HepG2 (cell line): ENCODE data around the gene UPK1A. TPM values are rescaled to one million over a fixed set of nuclear protein-coding genes. Genes with fewer than 3 reads are reported as not detected.
"Not testable (repeated sequence)": the region's sequence is repeated elsewhere in the genome, so short reads cannot be mapped to it uniquely, and the experiment has no call there.

Experiments used
- ATAC-seq: fragments of 200-7000 bp; cut with Tn5 transposase; 3 replicates; pipeline ENCODE4 v1.9.1; 2020; ENCODE audit warnings: mild to moderate bottlenecking, moderate library complexity
- BruUV-seq: library from RNA; stranded (reverse); fragments of 400-500 nt; replicated peaks from 2 replicates; lab custom pipeline; 2021; lab: Mats Ljungman, UMichigan
- CTCF ChIA-PET: fragments of 300-600 bp; formaldehyde crosslinking; extraction: SDS; loops from one replicate; lab custom pipeline; 2021; ENCODE audit warnings: low total read pairs, inconsistent platforms, low intra/inter-chr PET ratio; lab: Yijun Ruan, JAX
- POLR2A ChIA-PET: fragments of 350-600 bp; sonication (Branson Sonifier 250); formaldehyde crosslinking; loops from one replicate; lab custom pipeline; 2020; ENCODE audit warnings: antibody characterized with exemption, inconsistent platforms; lab: Yijun Ruan, JAX
- DNase-seq: peaks from one replicate; pipeline ENCODE4 v3.0.0-alpha.2; 2015; ENCODE audit warnings: low spot score
- FAIRE-seq: peaks from 3 replicates; lab custom pipeline; 2011; peaks lifted over from hg19 to GRCh38; lab: Jason Lieb, UNC
- H2AFZ ChIP-seq: one replicate; pipeline ENCODE4 v1.6.1; 2011; ENCODE audit warnings: low read length, inconsistent platforms
- H3K27ac ChIP-seq: fragments of 300-600 bp; 3 replicates; pipeline ENCODE4 v1.8.0; 2011; ENCODE audit warnings: mixed run types, mild to moderate bottlenecking, mixed read lengths, low read length, inconsistent platforms; ENCODE audit not compliant: insufficient read depth; ENCODE audit errors: extremely low read length
- H3K27me3 ChIP-seq, 2 experiments: fragments of 200-600 bp in 1 of 2; 2 replicates in 1 of 2; 3 replicates in 1 of 2; pipeline versions ENCODE4 v1.6.0 to v1.8.0; 2011; ENCODE audit warnings: low read length in 2 of 2, mild to moderate bottlenecking in 2 of 2, moderate library complexity in 2 of 2, inconsistent platforms in 1 of 2; ENCODE audit not compliant: insufficient read depth in 2 of 2, control insufficient read depth in 1 of 2
- H3K36me3 ChIP-seq, 2 experiments: fragments of 200-600 bp in 1 of 2; replicated peaks in 1 of 2; 2 replicates in 1 of 2; 3 replicates in 1 of 2; pipeline versions ENCODE4 v1.5.1 to v1.8.0; 2011; ENCODE audit warnings: low read length in 2 of 2, inconsistent platforms in 1 of 2; ENCODE audit not compliant: insufficient read depth in 2 of 2, control insufficient read depth in 1 of 2
- H3K4me1 ChIP-seq: 2 replicates; pipeline ENCODE4 v1.5.1; 2012; ENCODE audit warnings: low read length, inconsistent platforms; ENCODE audit not compliant: insufficient read depth
- H3K4me2 ChIP-seq: 2 replicates; pipeline ENCODE4 v1.6.0; 2011; ENCODE audit warnings: low read depth, low read length, inconsistent platforms
- H3K4me3 ChIP-seq, 3 experiments: fragments of 200-600 bp in 1 of 3; sonication (generic), shearing (Covaris generic) in 1 of 3; replicated peaks in 1 of 3; 2 replicates each; pipeline ENCODE4 v1.5.1; 2011 to 2016; ENCODE audit warnings: low read length in 3 of 3, inconsistent platforms in 2 of 3, low read depth in 2 of 3, mild to moderate bottlenecking in 2 of 3, control low read depth in 1 of 3, mixed read lengths in 1 of 3; ENCODE audit not compliant: insufficient read depth in 1 of 3
- H3K79me2 ChIP-seq: one replicate; pipeline ENCODE4 v1.6.1; 2011; ENCODE audit warnings: low read length, inconsistent platforms; ENCODE audit not compliant: insufficient read depth
- H3K9ac ChIP-seq: 2 replicates; pipeline ENCODE4 v1.6.0; 2011; ENCODE audit warnings: mild to moderate bottlenecking, low read depth, low read length, inconsistent platforms; ENCODE audit not compliant: insufficient read depth
- H3K9me3 ChIP-seq: 2 replicates; pipeline ENCODE4 v1.5.1; 2012; ENCODE audit warnings: mild to moderate bottlenecking, low read length
- H4K20me1 ChIP-seq: 2 replicates; pipeline ENCODE4 v1.6.0; 2011; ENCODE audit warnings: inconsistent platforms, mild to moderate bottlenecking, low read length, moderate library complexity; ENCODE audit not compliant: insufficient read depth
- CENPBD1 ChIP-seq: sonication (generic); formaldehyde crosslinking; IDR thresholded peaks from 2 replicates; pipeline ENCODE4 v1.8.0; 2022; ENCODE audit warnings: missing genetic modification reagents, low read depth, mild to moderate bottlenecking, borderline replicate concordance
- KAT7 ChIP-seq: IDR thresholded peaks from 2 replicates; pipeline ENCODE4 v1.6.1; 2018; ENCODE audit warnings: borderline replicate concordance, missing compliant biosample characterization
- SETDB1 ChIP-seq: sonication (generic); formaldehyde crosslinking; IDR thresholded peaks from 2 replicates; pipeline ENCODE4 v1.5.1; 2020; ENCODE audit warnings: missing genetic modification reagents, mild to moderate bottlenecking, borderline replicate concordance
- ZNF234 ChIP-seq: sonication (generic); formaldehyde crosslinking; conservative IDR thresholded peaks from 2 replicates; pipeline ENCODE4 v1.5.1; 2020; ENCODE audit warnings: mild to moderate bottlenecking, missing genetic modification reagents
- ZNF543 ChIP-seq: sonication (generic); formaldehyde crosslinking; IDR thresholded peaks from 2 replicates; pipeline ENCODE4 v1.4.0; 2020; ENCODE audit warnings: mild to moderate bottlenecking, missing genetic modification reagents
- ZNF589 ChIP-seq: sonication (generic); formaldehyde crosslinking; conservative IDR thresholded peaks from 2 replicates; pipeline ENCODE4 v1.8.0; 2022; ENCODE audit warnings: mild to moderate bottlenecking, moderate library complexity, missing genetic modification reagents
- WGBS: methylation state at CpG from one replicate; pipeline ENCODE4 v1.1.6; 2017; ENCODE audit warnings: low lambda C conversion rate; 5-methylcytosine and 5-hydroxymethylcytosine counted together
- in situ Hi-C: cut with HindIII; loops from 2 replicates; pipeline ENCODE4 v1.10.0; 2017; ENCODE audit warnings: low pct_unique_long_range_greater_than_20kb; ENCODE audit not compliant: extremely low pct_ligation_motif_present
- intact Hi-C: fragments of 100-400 bp; cut with micrococcal nuclease; formaldehyde crosslinking; loops from one replicate; pipeline ENCODE4 v1.10.0; 2022; ENCODE audit not compliant: unreplicated experiment
- polyA plus RNA-seq, 8 experiments: library from polyadenylated mRNA; depleted of rRNA in 3 of 8; stranded (reverse) in 7 of 8; unstranded in 1 of 8; fragments of >200 nt; fragmentation: Illumina TruSeq in 4 of 8; extraction: Trizol in 4 of 8; gene quantifications; 2 replicates each; pipeline versions ENCODE4 v1.2.1 to v1.2.3, GENCODE V29; 2011 to 2016; ENCODE audit warnings: low read depth in 4 of 8, missing spikeins in 1 of 8, mixed read lengths in 1 of 8; ENCODE audit not compliant: insufficient read depth in 1 of 8
- total RNA-seq, 5 experiments: library from RNA; depleted of rRNA; stranded (reverse); fragments of >200 nt; fragmentation: Illumina TruSeq; extraction: Trizol; gene quantifications; 2 replicates each; pipeline ENCODE4 v1.2.3, GENCODE V29; 2016; ENCODE audit warnings: low read depth in 1 of 5

The UPK1A gene
- total and polyA plus RNA-seq, 2 of the 13 experiments (the other 11 are each of a cell fraction or from before 2014, with no cell fraction given), result 2.9 TPM; not detected in 1

- TF ChIP-seq SETDB1 (no peak), ZNF589 (no peak), CENPBD1 (CRISPR knock-in tag) (no peak), ZNF234 (CRISPR knock-in tag) (no peak), KAT7 (CRISPR knock-in tag) (no peak), ZNF543 (CRISPR knock-in tag) (no peak)
- no peaks in the 10 kb centered on the region for H3K9me3 ChIP-seq
- no peak overlapping the region for H3K4me2 ChIP-seq
- peaks cover 21% of the 10 kb centered on the region for H3K79me2 ChIP-seq
- H3K4me1 ChIP-seq, result peaks cover 40% of the 10 kb centered on the region
- ChIA-PET CTCF (no interaction called here), POLR2A (no interaction called here)
- intact Hi-C loops (no loop called here), in situ Hi-C loops (no loop called here)
- H3K4me3 ChIP-seq, result no peak overlapping the region
- H3K27me3 ChIP-seq, result no peaks in the 10 kb centered on the region; a peak in 1 of 5 replicates
- H4K20me1 ChIP-seq, result no peaks in the 10 kb centered on the region
- no peak overlapping the region for H3K27ac ChIP-seq
- no peak overlapping the region for H2AFZ ChIP-seq
- WGBS, result 98% methylated on average over 9 of the region's 9 CpGs
- ATAC-seq, result no peak
- no peak for FAIRE-seq
- H3K9ac ChIP-seq, result no peak overlapping the region
- DNase-seq, result no peak
- peaks cover 12 to 30% of the 10 kb centered on the region in 2 experiments; a peak in 4 of 5 replicates for H3K36me3 ChIP-seq
- BruUV-seq, result no TSS peak
Measured at GRCh38 chr19:35650581-35650980, 15.7 kb upstream of the UPK1A start.

- H3K9ac ChIP-seq, H2AFZ ChIP-seq, intact Hi-C loops, H3K4me2 ChIP-seq, H3K79me2 ChIP-seq, H3K9me3 ChIP-seq, BruUV-seq, H3K4me3 ChIP-seq, H3K27ac ChIP-seq, DNase-seq, H3K27me3 ChIP-seq, H4K20me1 ChIP-seq, ATAC-seq, in situ Hi-C loops, FAIRE-seq, POLR2A ChIA-PET: not testable (repeated sequence)
- CTCF ChIA-PET, result interaction anchor here (0.6 kb wide), 1 partner anchor 62 kb away, joined by 3 read pairs; no protein-coding TSS in a partner anchor
- 93% methylated on average over 6 of the region's 6 CpGs for WGBS
- Histone ChIP-seq H3K4me1 (peaks cover 11% of the 10 kb centered on the region), H3K36me3 (peaks cover 22 to 48% of the 10 kb centered on the region in 2 experiments)
Measured at GRCh38 chr19:35654828-35655227, 11.5 kb upstream of the UPK1A start.
